HG03439 (cell line): Measurements from ENCODE around the gene PKP4.

Experiments
- ATAC-seq: cut with Tn5 transposase; IDR thresholded peaks from one replicate; pipeline ENCODE4 v1.9.1; 2021; ENCODE audit warnings: mild to moderate bottlenecking, moderate library complexity; ENCODE audit not compliant: unreplicated experiment

The PKP4 gene

GRCh38 chr2:158637357-158637756 lies 180.6 kb downstream of the PKP4 start:
- ATAC-seq, result no peak

GRCh38 chr2:158644139-158644538 lies 187.4 kb downstream of the PKP4 start:
- no peak for ATAC-seq

- ATAC-seq, result no peak
These were observed 188.5 kb downstream of the PKP4 start for GRCh38 chr2:158645299-158645698.

- ATAC-seq, result no peak
These were observed 190.9 kb downstream of the PKP4 start for GRCh38 chr2:158647436-158648231.

GRCh38 chr2:158649846-158650245 lies 193.1 kb downstream of the PKP4 start:
- no peak for ATAC-seq

GRCh38 chr2:158650646-158651357 lies 194.1 kb downstream of the PKP4 start:
- no peak for ATAC-seq

- no peak for ATAC-seq
These were observed 194.8 kb downstream of the PKP4 start for GRCh38 chr2:158651358-158652057.

- no peak for ATAC-seq
These were observed 198.9 kb downstream of the PKP4 start for GRCh38 chr2:158655628-158656027.

- ATAC-seq, result no peak
These were observed 199.9 kb downstream of the PKP4 start for GRCh38 chr2:158656492-158657229.

- no peak for ATAC-seq
These were observed 201.6 kb downstream of the PKP4 start for GRCh38 chr2:158658396-158658795.

GRCh38 chr2:158659483-158659882 lies 202.7 kb downstream of the PKP4 start:
- ATAC-seq, result no peak

GRCh38 chr2:158661231-158661630 lies 204.5 kb downstream of the PKP4 start:
- ATAC-seq, result no peak

GRCh38 chr2:158662421-158662820 lies 205.7 kb downstream of the PKP4 start:
- ATAC-seq, result no peak

GRCh38 chr2:158663796-158664195 lies 207.0 kb downstream of the PKP4 start:
- no peak for ATAC-seq

- no peak for ATAC-seq
These were observed 208.2 kb downstream of the PKP4 start for GRCh38 chr2:158664987-158665386.

- no peak for ATAC-seq
These were observed 209.0 kb downstream of the PKP4 start for GRCh38 chr2:158665536-158666302.

- ATAC-seq, result no peak
These were observed 210.2 kb downstream of the PKP4 start for GRCh38 chr2:158666969-158667368.

GRCh38 chr2:158667586-158667985 lies 210.8 kb downstream of the PKP4 start:
- ATAC-seq, result no peak

GRCh38 chr2:158668001-158668765 lies 211.4 kb downstream of the PKP4 start:
- ATAC-seq, result no peak

- ATAC-seq, result no peak
These were observed 213.5 kb downstream of the PKP4 start for GRCh38 chr2:158670292-158670691.
